Measurements from ENCODE around the gene NCK2.

DNA sequence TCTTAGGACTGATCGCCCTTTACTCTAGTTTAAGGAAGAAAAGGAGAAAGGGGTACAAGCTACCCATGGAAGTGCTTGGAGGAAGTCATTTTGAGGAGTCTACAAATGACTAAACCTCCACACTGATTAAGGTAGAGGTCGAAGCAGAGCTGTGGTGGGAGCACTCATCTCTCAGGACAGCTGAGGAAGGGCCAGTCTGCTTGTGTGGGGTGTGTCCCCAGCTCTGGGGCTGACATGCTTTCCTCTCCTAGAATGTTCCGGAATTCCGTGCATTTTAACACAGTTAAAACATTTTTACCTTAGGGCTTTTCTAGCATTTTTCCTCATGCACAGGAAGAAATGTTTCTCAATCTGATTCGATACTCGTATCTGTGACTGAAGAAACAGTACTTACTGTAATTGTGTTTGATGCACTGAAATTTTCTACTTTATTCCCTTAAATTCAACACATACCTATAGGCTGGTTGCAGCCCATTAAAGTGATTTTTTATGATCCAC, 135.1 kb downstream of the NCK2 start:
- TF ChIP-seq, protein P1, sequence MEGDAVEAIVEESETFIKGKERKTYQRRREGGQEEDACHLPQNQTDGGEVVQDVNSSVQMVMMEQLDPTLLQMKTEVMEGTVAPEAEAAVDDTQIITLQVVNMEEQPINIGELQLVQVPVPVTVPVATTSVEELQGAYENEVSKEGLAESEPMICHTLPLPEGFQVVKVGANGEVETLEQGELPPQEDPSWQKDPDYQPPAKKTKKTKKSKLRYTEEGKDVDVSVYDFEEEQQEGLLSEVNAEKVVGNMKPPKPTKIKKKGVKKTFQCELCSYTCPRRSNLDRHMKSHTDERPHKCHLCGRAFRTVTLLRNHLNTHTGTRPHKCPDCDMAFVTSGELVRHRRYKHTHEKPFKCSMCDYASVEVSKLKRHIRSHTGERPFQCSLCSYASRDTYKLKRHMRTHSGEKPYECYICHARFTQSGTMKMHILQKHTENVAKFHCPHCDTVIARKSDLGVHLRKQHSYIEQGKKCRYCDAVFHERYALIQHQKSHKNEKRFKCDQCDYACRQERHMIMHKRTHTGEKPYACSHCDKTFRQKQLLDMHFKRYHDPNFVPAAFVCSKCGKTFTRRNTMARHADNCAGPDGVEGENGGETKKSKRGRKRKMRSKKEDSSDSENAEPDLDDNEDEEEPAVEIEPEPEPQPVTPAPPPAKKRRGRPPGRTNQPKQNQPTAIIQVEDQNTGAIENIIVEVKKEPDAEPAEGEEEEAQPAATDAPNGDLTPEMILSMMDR (IDR thresholded peaks at IDR 0.05) = no peak
- TF ChIP-seq MXI1 (IDR thresholded peaks at IDR 0.05; ENCODE audit: low read depth, low read length) (no peak), JUND (IDR thresholded peaks at IDR 0.05) (no peak), RAD21 (IDR thresholded peaks at IDR 0.05; ENCODE audit: low read length) (no peak), NRF1 (IDR thresholded peaks at IDR 0.05; ENCODE audit: low read depth, low read length) (no peak), EZH2phosphoT487 (IDR thresholded peaks at IDR 0.05; ENCODE audit: borderline replicate concordance, low read depth) (no peak), TAF1 (IDR thresholded peaks at IDR 0.05; ENCODE audit: borderline replicate concordance, low read depth, low read length) (no peak)

Data from SK-N-SH (cell line).